ENCODE results near the gene C18orf54.

Gene C18orf54

GRCh38 chr18:54359233-54359632 lies 1.5 kb downstream of the C18orf54 start:
- H3K4me3 ChIP-seq (ENCODE audit: low read depth, low read length), result peak overlapping the region; percentile 65
- no peak overlapping the region for H3K27ac ChIP-seq (ENCODE audit: extremely low read depth, low read depth, low read length)
- H3K4me1 ChIP-seq (ENCODE audit: control insufficient read depth, insufficient read depth, low read length), result peaks cover 3% of the 10 kb centered on the region; the same call in 1 of the 2 replicates
- H3K9me3 ChIP-seq (ENCODE audit: control insufficient read depth, insufficient read depth, low read depth, low read length), result no peaks in the 10 kb centered on the region
- peaks cover 8 to 9% of the 10 kb centered on the region in 2 experiments; a peak in 2 of 3 replicates for H3K36me3 ChIP-seq (ENCODE audit: control insufficient read depth in 2 of 2, insufficient read depth in 1 of 2, low read length in 2 of 2)
- TF ChIP-seq ZNF600 (tag by site-specific recombination; IDR thresholded peaks at IDR 0.05), result 0 out of 2 replicates have a peak, but pooled peaks have one; percentile 29
- no peak for TF ChIP-seq ZNF341 (tag by site-specific recombination; IDR thresholded peaks at IDR 0.05; ENCODE audit: low read depth)
- TF ChIP-seq ZSCAN16 (tag by site-specific recombination; IDR thresholded peaks at IDR 0.05), result no peak
- CTCF ChIA-PET, result interaction anchor here (1.3 to 1.7 kb wide), 3 partner anchors 8 to 43 kb away, joined by 3 to 4 read pairs (median 4); no protein-coding TSS in a partner anchor
- POLR2A ChIA-PET, result no interaction called here

DNA sequence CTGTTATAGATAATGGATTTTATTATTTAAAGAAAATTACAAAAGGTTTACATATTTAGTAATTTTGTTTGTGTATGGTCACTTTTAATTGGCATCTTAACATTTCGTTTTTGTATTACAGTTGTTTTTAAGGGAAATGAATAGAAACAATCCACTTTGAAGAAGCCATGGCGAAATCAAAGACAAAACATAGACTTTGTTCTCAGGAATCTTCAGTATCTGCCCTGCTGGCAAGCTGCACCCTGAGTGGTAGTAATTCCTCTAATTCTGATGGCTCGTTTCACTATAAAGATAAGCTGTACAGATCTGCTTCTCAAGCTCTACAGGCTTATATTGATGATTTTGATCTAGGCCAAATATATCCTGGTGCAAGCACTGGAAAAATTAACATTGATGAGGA lies 2.7 kb downstream of the C18orf54 start:
- POLR2A ChIA-PET, result no interaction called here
- CTCF ChIA-PET, result no interaction called here
- H3K9me3 ChIP-seq (ENCODE audit: control insufficient read depth, insufficient read depth, low read depth, low read length), result no peaks in the 10 kb centered on the region
- TF ChIP-seq ZNF311 (tag by site-specific recombination; IDR thresholded peaks at IDR 0.05; ENCODE audit: borderline replicate concordance), result no peak
- no peak for TF ChIP-seq ZNF433 (tag by site-specific recombination; IDR thresholded peaks at IDR 0.05; ENCODE audit: low read depth)
- TF ChIP-seq BCL11A (tag by site-specific recombination; IDR thresholded peaks at IDR 0.05; ENCODE audit: low read depth), result no peak
- TF ChIP-seq SP2 (tag by site-specific recombination; IDR thresholded peaks at IDR 0.05), result no peak
- no peak for TF ChIP-seq ZNF624 (tag by site-specific recombination; IDR thresholded peaks at IDR 0.05)
- TF ChIP-seq ZNF362 (tag by site-specific recombination; IDR thresholded peaks at IDR 0.05), result no peak
- TF ChIP-seq ZNF24 (tag by site-specific recombination; IDR thresholded peaks at IDR 0.05), result no peak
- TF ChIP-seq, protein P1, sequence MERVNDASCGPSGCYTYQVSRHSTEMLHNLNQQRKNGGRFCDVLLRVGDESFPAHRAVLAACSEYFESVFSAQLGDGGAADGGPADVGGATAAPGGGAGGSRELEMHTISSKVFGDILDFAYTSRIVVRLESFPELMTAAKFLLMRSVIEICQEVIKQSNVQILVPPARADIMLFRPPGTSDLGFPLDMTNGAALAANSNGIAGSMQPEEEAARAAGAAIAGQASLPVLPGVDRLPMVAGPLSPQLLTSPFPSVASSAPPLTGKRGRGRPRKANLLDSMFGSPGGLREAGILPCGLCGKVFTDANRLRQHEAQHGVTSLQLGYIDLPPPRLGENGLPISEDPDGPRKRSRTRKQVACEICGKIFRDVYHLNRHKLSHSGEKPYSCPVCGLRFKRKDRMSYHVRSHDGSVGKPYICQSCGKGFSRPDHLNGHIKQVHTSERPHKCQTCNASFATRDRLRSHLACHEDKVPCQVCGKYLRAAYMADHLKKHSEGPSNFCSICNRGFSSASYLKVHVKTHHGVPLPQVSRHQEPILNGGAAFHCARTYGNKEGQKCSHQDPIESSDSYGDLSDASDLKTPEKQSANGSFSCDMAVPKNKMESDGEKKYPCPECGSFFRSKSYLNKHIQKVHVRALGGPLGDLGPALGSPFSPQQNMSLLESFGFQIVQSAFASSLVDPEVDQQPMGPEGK (tag by site-specific recombination; IDR thresholded peaks at IDR 0.05), result no peak
- no peak for TF ChIP-seq ZNF600 (tag by site-specific recombination; IDR thresholded peaks at IDR 0.05)
- TF ChIP-seq, protein P2, sequence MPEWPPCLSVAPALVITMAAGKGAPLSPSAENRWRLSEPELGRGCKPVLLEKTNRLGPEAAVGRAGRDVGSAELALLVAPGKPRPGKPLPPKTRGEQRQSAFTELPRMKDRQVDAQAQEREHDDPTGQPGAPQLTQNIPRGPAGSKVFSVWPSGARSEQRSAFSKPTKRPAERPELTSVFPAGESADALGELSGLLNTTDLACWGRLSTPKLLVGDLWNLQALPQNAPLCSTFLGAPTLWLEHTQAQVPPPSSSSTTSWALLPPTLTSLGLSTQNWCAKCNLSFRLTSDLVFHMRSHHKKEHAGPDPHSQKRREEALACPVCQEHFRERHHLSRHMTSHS (tag by site-specific recombination; IDR thresholded peaks at IDR 0.05), result no peak
- TF ChIP-seq EGR2 (tag by site-specific recombination; IDR thresholded peaks at IDR 0.05; ENCODE audit: low read depth), result no peak
- TF ChIP-seq ZNF404 (tag by site-specific recombination; IDR thresholded peaks at IDR 0.05), result no peak
- no peak for TF ChIP-seq ZNF214 (tag by site-specific recombination; IDR thresholded peaks at IDR 0.05; ENCODE audit: borderline replicate concordance)
- no peak for TF ChIP-seq YY2 (tag by site-specific recombination; IDR thresholded peaks at IDR 0.05)
- no peak overlapping the region for H3K4me3 ChIP-seq (ENCODE audit: low read depth, low read length)
- peaks cover 8 to 9% of the 10 kb centered on the region in 2 experiments; a peak in 2 of 3 replicates for H3K36me3 ChIP-seq (ENCODE audit: control insufficient read depth in 2 of 2, insufficient read depth in 1 of 2, low read length in 2 of 2)
- H3K4me1 ChIP-seq (ENCODE audit: control insufficient read depth, insufficient read depth, low read length), result peaks cover 3% of the 10 kb centered on the region; the same call in 1 of the 2 replicates
- no peak overlapping the region for H3K27ac ChIP-seq (ENCODE audit: extremely low read depth, low read depth, low read length)

- no peaks in the 10 kb centered on the region for H3K9me3 ChIP-seq (ENCODE audit: control insufficient read depth, insufficient read depth, low read depth, low read length)
- no peaks in the 10 kb centered on the region for H3K4me1 ChIP-seq (ENCODE audit: control insufficient read depth, insufficient read depth, low read length)
- no peak overlapping the region for H3K4me3 ChIP-seq (ENCODE audit: low read depth, low read length)
- POLR2A ChIA-PET, result no interaction called here
- H3K27ac ChIP-seq (ENCODE audit: extremely low read depth, low read depth, low read length), result no peak overlapping the region
- peaks cover 9 to 27% of the 10 kb centered on the region in 2 experiments for H3K36me3 ChIP-seq (ENCODE audit: control insufficient read depth in 2 of 2, insufficient read depth in 1 of 2, low read length in 2 of 2)
- CTCF ChIA-PET, result interaction anchor here (1.0 kb wide), 1 partner anchor 15 kb away, joined by 5 read pairs; no protein-coding TSS in a partner anchor
- TF ChIP-seq KLF10 (tag by site-specific recombination; IDR thresholded peaks at IDR 0.05) (no peak), BCL11A (tag by site-specific recombination; IDR thresholded peaks at IDR 0.05; ENCODE audit: low read depth) (no peak), PRDM6 (tag by site-specific recombination; IDR thresholded peaks at IDR 0.05) (no peak), ZNF423 (tag by site-specific recombination; IDR thresholded peaks at IDR 0.05) (no peak), SP3 (tag by site-specific recombination; IDR thresholded peaks at IDR 0.05) (no peak), ZNF404 (tag by site-specific recombination; IDR thresholded peaks at IDR 0.05) (no peak), ZNF132 (tag by site-specific recombination; IDR thresholded peaks at IDR 0.05; ENCODE audit: borderline replicate concordance) (no peak), ZXDB (tag by site-specific recombination; IDR thresholded peaks at IDR 0.05) (no peak), ZNF391 (tag by site-specific recombination; IDR thresholded peaks at IDR 0.05; ENCODE audit: borderline replicate concordance, low read depth) (no peak), ZNF335 (tag by site-specific recombination; conservative IDR thresholded peaks at IDR 0.05) (no peak)
- TF ChIP-seq, protein P3, sequence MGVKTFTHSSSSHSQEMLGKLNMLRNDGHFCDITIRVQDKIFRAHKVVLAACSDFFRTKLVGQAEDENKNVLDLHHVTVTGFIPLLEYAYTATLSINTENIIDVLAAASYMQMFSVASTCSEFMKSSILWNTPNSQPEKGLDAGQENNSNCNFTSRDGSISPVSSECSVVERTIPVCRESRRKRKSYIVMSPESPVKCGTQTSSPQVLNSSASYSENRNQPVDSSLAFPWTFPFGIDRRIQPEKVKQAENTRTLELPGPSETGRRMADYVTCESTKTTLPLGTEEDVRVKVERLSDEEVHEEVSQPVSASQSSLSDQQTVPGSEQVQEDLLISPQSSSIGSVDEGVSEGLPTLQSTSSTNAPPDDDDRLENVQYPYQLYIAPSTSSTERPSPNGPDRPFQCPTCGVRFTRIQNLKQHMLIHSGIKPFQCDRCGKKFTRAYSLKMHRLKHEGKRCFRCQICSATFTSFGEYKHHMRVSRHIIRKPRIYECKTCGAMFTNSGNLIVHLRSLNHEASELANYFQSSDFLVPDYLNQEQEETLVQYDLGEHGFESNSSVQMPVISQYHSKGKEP (tag by site-specific recombination; IDR thresholded peaks at IDR 0.05), result no peak
Observed at GRCh38 chr18:54378057-54378456, 20.4 kb downstream of the C18orf54 start.

Data from HEK293 (cell line).